Right lobe of liver (tissue), 6 donors: ENCODE measurements around the gene C4B. TPM values are rescaled to one million over a fixed set of nuclear protein-coding genes. Genes with fewer than 3 reads are reported as not detected.
"Not testable (repeated sequence)": the region's sequence is repeated elsewhere in the genome, so short reads cannot be mapped to it uniquely, and the experiment has no call there.

Experiments
- ATAC-seq, 4 donors: fragments of 200-7000 bp; cut with Tn5 transposase; one replicate each; pipeline ENCODE4 v1.9.1; 2020; ENCODE audit warnings: mild to moderate bottlenecking in 4 of 4, moderate library complexity in 4 of 4
- DNase-seq, 3 donors: peaks; one replicate each; pipeline ENCODE4 v3.0.0-alpha.2; 2020
- H3K27ac ChIP-seq, 3 donors: fragments of 200-600 bp; one replicate each; pipeline ENCODE4 v1.8.0; 2022
- H3K27me3 ChIP-seq, 2 donors: fragments of 200-600 bp; one replicate each; pipeline ENCODE4 v1.8.0; 2022
- H3K36me3 ChIP-seq, 4 donors: fragments of 200-600 bp; sonication (generic) in 1 of 4; one replicate each; pipeline versions ENCODE4 v1.5.1 to v1.8.0; 2017 to 2022; ENCODE audit warnings: control low read depth in 1 of 4
- H3K4me1 ChIP-seq, 4 donors: fragments of 200-600 bp; sonication (generic) in 1 of 4; one replicate each; pipeline versions ENCODE4 v1.5.1 to v1.8.0; 2017 to 2022; ENCODE audit warnings: control low read depth in 1 of 4
- H3K4me3 ChIP-seq, 3 donors: fragments of 200-600 bp; one replicate each; pipeline ENCODE4 v1.8.0; 2022
- H3K9me3 ChIP-seq, 4 donors: fragments of 200-600 bp; sonication (generic) in 1 of 4; one replicate each; pipeline versions ENCODE4 v1.5.1 to v1.8.0; 2017 to 2022; ENCODE audit warnings: control low read depth in 1 of 4
- POLR2A ChIP-seq: fragments of 450-650 bp; IDR thresholded peaks from one replicate; pipeline ENCODE4 v1.6.1; 2017; ENCODE audit warnings: antibody characterized with exemption, mild to moderate bottlenecking
- WGBS: methylation state at CpG from one replicate; pipeline ENCODE4 v1.1.6; 2018; ENCODE audit warnings: low coverage, low lambda C conversion rate; ENCODE audit not compliant: insufficient coverage; ENCODE audit errors: missing lambda C conversion rate; 5-methylcytosine and 5-hydroxymethylcytosine counted together
- intact Hi-C, 2 donors: fragments of 100-400 bp; cut with DNase I; formaldehyde crosslinking; loops; one replicate each; pipeline versions ENCODE4 v1.11.2 to v1.14.1; 2022
- total RNA-seq, 6 experiments: library from RNA; depleted of rRNA in 2 of 6; stranded (reverse); fragments of >200 nt in 2 of 6; fragmentation: NEBNext Ultra II Directional in 3 of 6; extraction: Animal tissue kit (Norgen Biotek cat#: 25700) in 3 of 6; gene quantifications; one replicate each; pipeline versions ENCODE4 v1.1.0 to v1.2.4, GENCODE V29; 2016 to 2023
- donor health status: DM: no; HTN: yes; CAD: no.
- donor health status: DM: no; HTN: no; CAD: no.
- donor health status: DM: no; HTN: no; CAD: no.
- donor health status: DM: no; HTN: yes; CAD: no.
- donor health status: DM: no; HTN: yes; CAD: no.

Gene C4B
- total RNA-seq, 6 experiments from 2014 or later: 1,420 to 2,805 (median 2,265) TPM

DNA sequence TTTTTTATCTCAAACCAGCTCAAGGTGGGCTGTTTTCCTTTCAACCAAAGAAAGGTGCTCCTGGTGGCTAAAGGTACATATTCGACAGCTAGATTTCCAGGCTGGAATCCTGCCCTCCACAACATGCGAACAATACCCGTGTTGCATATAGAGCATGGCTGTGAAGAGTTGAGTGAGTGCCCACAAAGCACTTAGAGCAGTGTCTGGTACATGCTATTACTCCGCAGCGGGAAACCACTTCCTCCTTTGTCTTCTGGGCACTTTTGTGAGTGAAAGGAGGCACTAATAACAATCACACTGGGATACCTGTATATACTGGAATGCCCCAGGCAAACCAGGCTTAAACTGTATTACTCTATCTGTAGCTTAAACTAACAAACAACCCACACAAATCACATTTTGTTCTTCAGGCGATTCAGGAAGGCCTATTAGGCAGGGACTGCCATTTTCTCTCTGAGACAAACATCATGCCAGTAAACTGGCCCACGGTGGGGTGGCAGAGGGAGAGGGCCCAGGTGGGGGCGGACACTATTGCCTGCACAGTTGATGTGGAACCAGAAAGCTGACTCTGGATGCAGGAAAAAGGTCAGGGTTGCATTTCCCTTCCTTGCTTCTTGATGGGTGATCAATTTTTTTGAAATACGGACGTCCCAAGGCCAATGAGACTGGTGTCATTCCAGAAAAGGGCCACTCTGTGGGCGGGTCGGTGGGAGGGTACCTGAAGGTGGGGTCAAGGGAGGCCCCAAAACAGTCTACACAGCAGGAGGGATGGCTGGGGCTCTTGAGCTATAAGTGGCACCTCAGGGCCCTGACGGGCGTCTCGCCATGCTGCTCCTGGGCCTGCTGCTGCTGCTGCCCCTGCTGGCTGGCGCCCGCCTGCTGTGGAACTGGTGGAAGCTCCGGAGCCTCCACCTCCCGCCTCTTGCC is 23.3 kb downstream of the C4B start, which contains the start of gene CYP21A2:
CYP21A2 (plus strand) TSS at position 818 of the 927 bp plus-strand sequence; CDS start at position 826, 8 bp downstream.
- H3K9me3 ChIP-seq, H3K4me3 ChIP-seq, H3K36me3 ChIP-seq, H3K27me3 ChIP-seq, intact Hi-C loops, H3K4me1 ChIP-seq: not testable (repeated sequence)
- TF ChIP-seq POLR2A: peak; percentile 41
- peak within 1 kb of the TSS in 1 of 3 donors; percentile 63 for H3K27ac ChIP-seq
- peak; percentile 62 to 69 (median 68) for DNase-seq
- WGBS: 25% methylated on average over 10 of the region's 19 CpGs
- peak; percentile 7 to 29 (median 20) for ATAC-seq

DNA sequence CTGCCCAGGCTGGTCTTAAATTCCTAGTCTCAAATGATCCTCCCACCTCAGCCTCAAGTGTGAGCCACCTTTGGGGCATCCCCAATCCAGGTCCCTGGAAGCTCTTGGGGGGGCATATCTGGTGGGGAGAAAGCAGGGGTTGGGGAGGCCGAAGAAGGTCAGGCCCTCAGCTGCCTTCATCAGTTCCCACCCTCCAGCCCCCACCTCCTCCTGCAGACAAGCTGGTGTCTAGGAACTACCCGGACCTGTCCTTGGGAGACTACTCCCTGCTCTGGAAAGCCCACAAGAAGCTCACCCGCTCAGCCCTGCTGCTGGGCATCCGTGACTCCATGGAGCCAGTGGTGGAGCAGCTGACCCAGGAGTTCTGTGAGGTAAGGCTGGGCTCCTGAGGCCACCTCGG is 24.3 kb downstream of the C4B start:
- DNase-seq: peak in 2 of 3 donors; percentile 18 to 36

DNA sequence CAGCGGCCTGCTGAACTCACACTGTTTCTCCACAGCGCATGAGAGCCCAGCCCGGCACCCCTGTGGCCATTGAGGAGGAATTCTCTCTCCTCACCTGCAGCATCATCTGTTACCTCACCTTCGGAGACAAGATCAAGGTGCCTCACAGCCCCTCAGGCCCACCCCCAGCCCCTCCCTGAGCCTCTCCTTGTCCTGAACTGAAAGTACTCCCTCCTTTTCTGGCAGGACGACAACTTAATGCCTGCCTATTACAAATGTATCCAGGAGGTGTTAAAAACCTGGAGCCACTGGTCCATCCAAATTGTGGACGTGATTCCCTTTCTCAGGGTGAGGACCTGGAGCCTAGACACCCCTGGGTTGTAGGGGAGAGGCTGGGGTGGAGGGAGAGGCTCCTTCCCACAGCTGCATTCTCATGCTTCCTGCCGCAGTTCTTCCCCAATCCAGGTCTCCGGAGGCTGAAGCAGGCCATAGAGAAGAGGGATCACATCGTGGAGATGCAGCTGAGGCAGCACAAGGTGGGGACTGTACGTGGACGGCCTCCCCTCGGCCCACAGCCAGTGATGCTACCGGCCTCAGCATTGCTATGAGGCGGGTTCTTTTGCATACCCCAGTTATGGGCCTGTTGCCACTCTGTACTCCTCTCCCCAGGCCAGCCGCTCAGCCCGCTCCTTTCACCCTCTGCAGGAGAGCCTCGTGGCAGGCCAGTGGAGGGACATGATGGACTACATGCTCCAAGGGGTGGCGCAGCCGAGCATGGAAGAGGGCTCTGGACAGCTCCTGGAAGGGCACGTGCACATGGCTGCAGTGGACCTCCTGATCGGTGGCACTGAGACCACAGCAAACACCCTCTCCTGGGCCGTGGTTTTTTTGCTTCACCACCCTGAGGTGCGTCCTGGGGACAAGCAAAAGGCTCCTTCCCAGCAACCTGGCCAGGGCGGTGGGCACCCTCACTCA is 25.0 kb downstream of the C4B start:
- H3K36me3 ChIP-seq, H3K4me1 ChIP-seq, H3K27ac ChIP-seq, H3K9me3 ChIP-seq, intact Hi-C loops, ATAC-seq, H3K4me3 ChIP-seq, H3K27me3 ChIP-seq: not testable (repeated sequence)
- WGBS: 55% methylated on average over 6 of the region's 24 CpGs
- peak in 1 of 3 donors; percentile 39 for DNase-seq

More for the DNA sequence above, 24.3 kb downstream of the C4B start:
- intact Hi-C loops, H3K4me1 ChIP-seq, H3K27ac ChIP-seq, H3K36me3 ChIP-seq, H3K27me3 ChIP-seq, H3K4me3 ChIP-seq, H3K9me3 ChIP-seq: not testable (repeated sequence)
- peak in 1 of 4 donors; percentile 0 for ATAC-seq
- 88% methylated on average over 1 of the region's 5 CpGs for WGBS

DNA sequence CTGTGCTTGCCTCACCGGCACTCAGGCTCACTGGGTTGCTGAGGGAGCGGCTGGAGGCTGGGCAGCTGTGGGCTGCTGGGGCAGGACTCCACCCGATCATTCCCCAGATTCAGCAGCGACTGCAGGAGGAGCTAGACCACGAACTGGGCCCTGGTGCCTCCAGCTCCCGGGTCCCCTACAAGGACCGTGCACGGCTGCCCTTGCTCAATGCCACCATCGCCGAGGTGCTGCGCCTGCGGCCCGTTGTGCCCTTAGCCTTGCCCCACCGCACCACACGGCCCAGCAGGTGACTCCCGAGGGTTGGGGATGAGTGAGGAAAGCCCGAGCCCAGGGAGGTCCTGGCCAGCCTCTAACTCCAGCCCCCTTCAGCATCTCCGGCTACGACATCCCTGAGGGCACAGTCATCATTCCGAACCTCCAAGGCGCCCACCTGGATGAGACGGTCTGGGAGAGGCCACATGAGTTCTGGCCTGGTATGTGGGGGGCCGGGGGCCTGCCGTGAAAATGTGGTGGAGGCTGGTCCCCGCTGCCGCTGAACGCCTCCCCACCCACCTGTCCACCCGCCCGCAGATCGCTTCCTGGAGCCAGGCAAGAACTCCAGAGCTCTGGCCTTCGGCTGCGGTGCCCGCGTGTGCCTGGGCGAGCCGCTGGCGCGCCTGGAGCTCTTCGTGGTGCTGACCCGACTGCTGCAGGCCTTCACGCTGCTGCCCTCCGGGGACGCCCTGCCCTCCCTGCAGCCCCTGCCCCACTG is 25.9 kb downstream of the C4B start:
- ATAC-seq, H3K4me3 ChIP-seq, DNase-seq, H3K4me1 ChIP-seq, H3K36me3 ChIP-seq, H3K27ac ChIP-seq, intact Hi-C loops, H3K9me3 ChIP-seq, H3K27me3 ChIP-seq: not testable (repeated sequence)
- no CpG with 5 or more reads among the region's 43 CpGs for WGBS

DNA sequence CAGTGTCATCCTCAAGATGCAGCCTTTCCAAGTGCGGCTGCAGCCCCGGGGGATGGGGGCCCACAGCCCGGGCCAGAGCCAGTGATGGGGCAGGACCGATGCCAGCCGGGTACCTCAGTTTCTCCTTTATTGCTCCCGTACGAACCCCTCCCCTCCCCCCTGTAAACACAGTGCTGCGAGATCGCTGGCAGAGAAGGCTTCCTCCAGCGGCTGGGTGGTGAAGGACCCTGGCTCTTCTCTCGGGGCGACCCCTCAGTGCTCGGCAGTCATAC is 26.4 kb downstream of the C4B start:
- not testable (repeated sequence) for DNase-seq

DNA sequence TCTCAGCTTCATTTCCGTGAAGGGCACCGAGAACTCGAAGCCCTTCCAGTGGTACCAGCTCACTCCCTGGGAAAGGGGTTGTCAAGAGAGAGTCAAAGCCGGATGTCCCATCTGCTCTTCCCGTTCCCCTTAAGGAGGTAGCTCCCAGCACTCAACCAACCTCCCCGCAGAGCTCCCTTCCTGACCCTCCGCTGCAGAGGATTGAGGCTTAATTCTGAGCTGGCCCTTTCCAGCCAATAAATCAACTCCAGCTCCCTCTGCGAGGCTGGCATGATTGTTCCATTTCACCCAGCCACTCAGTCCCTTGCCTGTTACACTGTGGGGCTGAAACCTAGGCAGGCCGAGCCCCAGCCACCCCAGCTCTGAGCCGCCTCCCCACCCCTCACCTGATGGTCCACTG is 26.8 kb downstream of the C4B start:
- H3K36me3 ChIP-seq, H3K27me3 ChIP-seq, ATAC-seq, intact Hi-C loops, H3K4me3 ChIP-seq, DNase-seq, H3K27ac ChIP-seq, H3K4me1 ChIP-seq, H3K9me3 ChIP-seq: not testable (repeated sequence)
- WGBS: 66% methylated on average over 4 of the region's 10 CpGs

More for the DNA sequence above, 26.4 kb downstream of the C4B start:
- H3K36me3 ChIP-seq, H3K27me3 ChIP-seq, H3K4me3 ChIP-seq, H3K9me3 ChIP-seq, H3K4me1 ChIP-seq, H3K27ac ChIP-seq, intact Hi-C loops, ATAC-seq: not testable (repeated sequence)
- WGBS: no CpG with 5 or more reads among the region's 13 CpGs

DNA sequence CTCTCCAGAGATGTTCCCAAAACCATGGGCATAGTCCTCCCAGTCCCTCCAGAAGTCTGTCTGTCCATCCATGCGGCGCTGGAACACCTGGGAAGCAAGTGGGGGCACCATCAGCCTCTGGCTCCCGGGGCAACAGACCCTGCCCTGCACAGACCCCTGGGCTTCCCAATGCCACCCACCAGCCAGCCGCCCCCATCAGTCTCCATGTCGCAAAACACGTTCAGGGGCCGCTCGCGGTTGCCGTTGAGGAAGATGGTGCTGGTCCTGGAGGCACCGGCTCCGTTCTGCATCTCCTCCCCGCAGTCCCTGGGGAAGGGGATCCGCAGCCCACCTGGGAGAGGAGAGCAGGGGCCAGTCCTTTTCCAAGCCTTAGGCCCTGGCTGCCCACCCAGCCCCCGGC is 27.7 kb downstream of the C4B start:
- H3K4me3 ChIP-seq, DNase-seq, ATAC-seq, H3K27me3 ChIP-seq, H3K36me3 ChIP-seq, H3K27ac ChIP-seq, intact Hi-C loops, H3K4me1 ChIP-seq, H3K9me3 ChIP-seq: not testable (repeated sequence)
- no CpG with 5 or more reads among the region's 15 CpGs for WGBS

DNA sequence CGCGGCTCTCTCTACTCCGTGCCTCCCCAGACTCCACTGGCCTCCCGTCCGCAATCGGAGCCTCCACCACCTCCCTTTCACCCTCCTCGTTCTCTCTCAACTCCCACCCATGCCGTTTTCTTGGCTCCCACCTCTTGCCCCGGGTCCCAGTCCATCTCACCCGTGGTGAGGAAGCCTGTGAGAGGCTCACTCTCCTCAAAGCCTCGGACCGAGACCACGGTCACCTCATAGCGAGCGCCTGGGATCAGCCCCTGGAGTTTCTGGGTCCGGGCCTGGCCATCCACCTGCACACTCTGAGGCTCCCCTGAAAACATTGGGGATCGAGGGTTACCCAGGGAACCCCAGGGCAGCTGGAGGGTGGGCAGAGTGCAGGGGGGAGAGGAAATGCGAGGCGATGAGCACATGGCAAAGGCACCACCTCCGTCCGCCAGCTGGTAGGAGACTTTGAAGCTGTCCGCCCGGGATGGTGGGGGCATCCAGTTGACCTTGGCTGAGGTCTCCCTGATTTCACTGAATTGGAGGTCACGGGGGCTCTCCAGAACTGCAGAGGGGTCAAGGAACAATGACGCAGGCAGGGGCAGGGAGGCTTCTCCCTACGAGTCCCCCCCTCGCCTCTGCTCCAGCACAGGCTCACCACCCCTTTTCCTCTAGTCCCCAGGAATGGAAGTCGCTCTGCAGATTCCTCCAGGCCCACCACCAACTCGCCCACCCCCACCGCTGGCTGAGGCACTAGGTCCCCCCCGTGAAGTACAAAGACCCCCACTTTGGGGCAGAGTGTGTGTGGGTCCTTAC is 29.2 kb downstream of the C4B start:
- 85% methylated on average over 11 of the region's 31 CpGs for WGBS
- DNase-seq, ATAC-seq, H3K27ac ChIP-seq, H3K27me3 ChIP-seq, H3K9me3 ChIP-seq, H3K36me3 ChIP-seq, H3K4me1 ChIP-seq, H3K4me3 ChIP-seq, intact Hi-C loops: not testable (repeated sequence)

DNA sequence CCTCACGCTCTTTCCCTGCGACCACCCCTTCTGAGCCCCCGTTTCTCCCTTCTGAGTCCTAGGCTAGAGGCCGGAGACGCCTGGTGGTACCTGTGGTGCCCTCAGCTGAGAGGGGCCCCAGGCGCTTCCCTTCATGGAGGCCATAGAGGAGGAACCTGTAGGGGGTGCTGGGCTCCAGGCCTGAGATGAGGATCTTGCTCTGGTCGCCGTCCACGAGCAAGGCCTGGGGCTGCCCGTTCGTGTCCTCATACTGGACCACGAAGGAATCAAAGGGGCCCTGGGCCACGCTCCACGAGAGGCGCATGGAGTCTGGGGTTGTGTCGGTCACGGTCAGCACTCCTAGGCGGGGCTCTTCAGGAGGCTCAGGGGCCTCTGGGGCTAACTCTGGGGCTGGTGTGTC is 30.3 kb downstream of the C4B start:
- ATAC-seq, H3K4me3 ChIP-seq, intact Hi-C loops, H3K4me1 ChIP-seq, H3K9me3 ChIP-seq, H3K27me3 ChIP-seq, H3K36me3 ChIP-seq, H3K27ac ChIP-seq: not testable (repeated sequence)
- peak in 1 of 3 donors; percentile 40 for DNase-seq
- 84% methylated on average over 6 of the region's 18 CpGs for WGBS
